GM18499 (cell line): ENCODE data around the gene FDPS.
"Not testable (repeated sequence)": the region's sequence is repeated elsewhere in the genome, so short reads cannot be mapped to it uniquely, and the experiment has no call there.

ENCODE experiments used
- ATAC-seq: cut with Tn5 transposase; IDR thresholded peaks from one replicate; pipeline ENCODE4 v1.9.1; 2021; ENCODE audit warnings: moderate number of reproducible peaks; ENCODE audit not compliant: insufficient read depth, unreplicated experiment

Gene FDPS

GRCh38 chr1:155285063-155285462 lies 23.6 kb upstream of the FDPS start:
- no peak for ATAC-seq

- no peak for ATAC-seq
Observed at GRCh38 chr1:155285631-155286044, 23.0 kb upstream of the FDPS start.

- no peak for ATAC-seq
Observed at GRCh38 chr1:155286544-155286943, 22.1 kb upstream of the FDPS start.

GRCh38 chr1:155287987-155288543 lies 20.6 kb upstream of the FDPS start:
- no peak for ATAC-seq

- not testable (repeated sequence) for ATAC-seq
Observed at GRCh38 chr1:155291006-155291405, 17.7 kb upstream of the FDPS start.

- no peak for ATAC-seq
Observed at GRCh38 chr1:155293086-155293749, 15.4 kb upstream of the FDPS start.

- ATAC-seq: no peak
Observed at GRCh38 chr1:155294520-155295182, 14.0 kb upstream of the FDPS start.

GRCh38 chr1:155295183-155295941 lies 13.3 kb upstream of the FDPS start:
- no peak for ATAC-seq

- ATAC-seq: no peak
Observed at GRCh38 chr1:155295942-155296267, 12.8 kb upstream of the FDPS start.

GRCh38 chr1:155296661-155297060 lies 12.0 kb upstream of the FDPS start:
- no peak for ATAC-seq

GRCh38 chr1:155297384-155297783 lies 11.3 kb upstream of the FDPS start:
- no peak for ATAC-seq

GRCh38 chr1:155300024-155300423 lies 8.6 kb upstream of the FDPS start:
- no peak for ATAC-seq

GRCh38 chr1:155300553-155301329 lies 7.9 kb upstream of the FDPS start:
- no peak for ATAC-seq

GRCh38 chr1:155301342-155301841 lies 7.3 kb upstream of the FDPS start, which contains the start of gene PKLR:
Gene PKLR, minus strand, starts transcription at chr1:155301438. Its CDS starts 43 bp downstream, at chr1:155301395.
- ATAC-seq: no peak

GRCh38 chr1:155304558-155305063 lies 4.1 kb upstream of the FDPS start:
- no peak for ATAC-seq

GRCh38 chr1:155305881-155306391 lies 2.7 kb upstream of the FDPS start:
- no peak for ATAC-seq

- ATAC-seq: no peak
Observed at GRCh38 chr1:155307247-155307740, 1.4 kb upstream of the FDPS start.

- ATAC-seq: no peak
Observed at GRCh38 chr1:155309423-155310021, 856 bp downstream of the FDPS start.

GRCh38 chr1:155313261-155313660 lies 4.6 kb downstream of the FDPS start:
- ATAC-seq: no peak
